ENCODE data around the gene RELN.

The RELN gene

DNA sequence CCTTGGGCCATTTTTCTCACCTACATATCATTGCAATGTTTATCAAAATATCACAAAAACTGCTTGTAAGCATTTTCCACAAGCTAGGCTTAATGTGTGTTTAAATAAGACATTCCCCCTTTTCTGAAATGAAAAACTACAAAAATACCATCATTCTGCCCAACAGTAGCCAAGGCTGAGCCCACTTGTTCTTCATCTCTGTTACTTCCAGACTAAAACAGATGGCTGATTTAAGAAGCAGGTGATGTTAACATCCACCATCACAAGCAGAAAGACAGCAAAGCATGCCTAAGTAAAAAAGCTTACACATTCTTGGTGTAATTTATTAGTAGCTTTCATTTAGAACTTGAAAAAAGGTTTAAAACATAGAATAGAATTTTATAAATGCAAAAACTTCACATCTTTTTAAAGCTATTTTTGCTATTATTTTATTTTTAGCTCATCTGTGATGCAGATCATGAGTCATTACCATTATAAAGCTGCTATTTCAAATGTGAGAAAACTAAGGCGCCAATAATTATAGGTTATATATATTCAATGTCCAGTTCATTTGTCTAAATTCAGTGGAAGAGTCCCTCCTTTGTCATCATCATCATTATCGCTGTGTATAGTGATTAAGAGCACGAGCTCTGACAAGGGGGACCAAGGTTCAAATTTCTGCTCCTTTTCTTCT is 109.4 kb downstream of the RELN start:
- no peak overlapping the region for H3K4me2 ChIP-seq (ENCODE audit: low read depth, low read length, poor library complexity, severe bottlenecking)
- no peaks in the 10 kb centered on the region for H3K27me3 ChIP-seq (ENCODE audit: insufficient read depth, low read length, poor library complexity, severe bottlenecking)
- TF ChIP-seq, protein P1, sequence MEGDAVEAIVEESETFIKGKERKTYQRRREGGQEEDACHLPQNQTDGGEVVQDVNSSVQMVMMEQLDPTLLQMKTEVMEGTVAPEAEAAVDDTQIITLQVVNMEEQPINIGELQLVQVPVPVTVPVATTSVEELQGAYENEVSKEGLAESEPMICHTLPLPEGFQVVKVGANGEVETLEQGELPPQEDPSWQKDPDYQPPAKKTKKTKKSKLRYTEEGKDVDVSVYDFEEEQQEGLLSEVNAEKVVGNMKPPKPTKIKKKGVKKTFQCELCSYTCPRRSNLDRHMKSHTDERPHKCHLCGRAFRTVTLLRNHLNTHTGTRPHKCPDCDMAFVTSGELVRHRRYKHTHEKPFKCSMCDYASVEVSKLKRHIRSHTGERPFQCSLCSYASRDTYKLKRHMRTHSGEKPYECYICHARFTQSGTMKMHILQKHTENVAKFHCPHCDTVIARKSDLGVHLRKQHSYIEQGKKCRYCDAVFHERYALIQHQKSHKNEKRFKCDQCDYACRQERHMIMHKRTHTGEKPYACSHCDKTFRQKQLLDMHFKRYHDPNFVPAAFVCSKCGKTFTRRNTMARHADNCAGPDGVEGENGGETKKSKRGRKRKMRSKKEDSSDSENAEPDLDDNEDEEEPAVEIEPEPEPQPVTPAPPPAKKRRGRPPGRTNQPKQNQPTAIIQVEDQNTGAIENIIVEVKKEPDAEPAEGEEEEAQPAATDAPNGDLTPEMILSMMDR (conservative IDR thresholded peaks at IDR 0.05; ENCODE audit: low read length), result no peak
- no peak for TF ChIP-seq EZH2phosphoT487 (IDR thresholded peaks at IDR 0.05; ENCODE audit: borderline replicate concordance)
- H3K9me2 ChIP-seq (replicated peaks; ENCODE audit: low read depth, low read length), result no peaks in the 10 kb centered on the region
- no peaks in the 10 kb centered on the region for H3K79me2 ChIP-seq (ENCODE audit: insufficient read depth, low read length)
- no peak overlapping the region for H2AFZ ChIP-seq (ENCODE audit: low read length)
- no peak overlapping the region for H3K4me3 ChIP-seq (ENCODE audit: low read length, poor library complexity, severe bottlenecking)
- H4K20me1 ChIP-seq (ENCODE audit: insufficient read depth, low read length, poor library complexity, severe bottlenecking), result no peaks in the 10 kb centered on the region
- no peaks in the 10 kb centered on the region for H3F3A ChIP-seq (ENCODE audit: low read depth)
- no peak overlapping the region for H3K9ac ChIP-seq (ENCODE audit: low read depth, low read length, poor library complexity, severe bottlenecking)
- H3K9me3 ChIP-seq (ENCODE audit: insufficient read depth, low read depth, low read length), result no peaks in the 10 kb centered on the region
- H3K4me1 ChIP-seq (ENCODE audit: insufficient read depth, low read length, poor library complexity, severe bottlenecking), result no peaks in the 10 kb centered on the region
- no peaks in the 10 kb centered on the region for H3K36me3 ChIP-seq (ENCODE audit: insufficient read depth, low read length)

DNA sequence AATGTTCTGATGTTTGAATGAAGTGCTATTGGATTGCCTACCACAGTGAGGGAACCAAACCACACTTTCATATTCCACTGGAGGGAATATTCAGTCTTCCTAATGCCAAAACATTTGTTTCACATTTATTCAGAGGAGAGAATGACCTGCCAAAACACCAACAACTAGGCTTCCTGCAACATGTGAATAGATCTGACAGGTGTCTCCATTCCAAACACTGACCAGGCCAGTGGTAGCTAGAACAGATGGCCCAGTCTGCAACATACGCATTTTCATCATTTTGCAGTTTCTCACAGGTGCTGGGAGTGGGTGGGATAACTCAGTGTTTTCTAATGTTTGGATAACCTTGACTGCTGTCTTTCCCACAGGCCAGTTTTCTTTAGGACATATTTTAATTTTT is 110.0 kb downstream of the RELN start:
- H3K4me3 ChIP-seq (ENCODE audit: low read length, poor library complexity, severe bottlenecking), result no peak overlapping the region

DNA sequence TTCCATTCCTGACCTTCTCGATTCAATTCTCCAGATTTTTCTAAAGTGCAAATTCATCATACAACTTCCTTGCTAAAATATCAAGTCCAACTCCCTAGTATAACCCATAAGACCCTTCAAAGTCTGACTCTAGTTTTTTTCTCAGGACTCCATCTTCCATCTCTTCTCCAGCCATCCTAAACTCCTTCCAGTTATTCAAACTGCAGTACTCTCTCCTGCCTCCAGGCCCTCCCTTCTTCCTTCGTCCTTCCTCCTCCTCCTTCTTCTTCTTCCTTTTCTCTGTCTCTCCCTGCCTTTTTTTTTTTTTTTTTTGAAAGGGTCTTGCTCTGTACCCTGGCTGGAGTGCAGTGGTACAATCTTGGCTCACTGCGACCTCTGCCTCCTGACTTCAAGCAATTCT is 111.9 kb downstream of the RELN start:
- TF ChIP-seq EZH2phosphoT487 (IDR thresholded peaks at IDR 0.05; ENCODE audit: borderline replicate concordance), result no peak
- TF ChIP-seq, protein P1 (conservative IDR thresholded peaks at IDR 0.05; ENCODE audit: low read length), result no peak
- no peak overlapping the region for H3K9ac ChIP-seq (ENCODE audit: low read depth, low read length, poor library complexity, severe bottlenecking)
- no peaks in the 10 kb centered on the region for H3K9me2 ChIP-seq (replicated peaks; ENCODE audit: low read depth, low read length)

More for the DNA sequence above, 110.0 kb downstream of the RELN start:
- Histone ChIP-seq H4K20me1 (ENCODE audit: insufficient read depth, low read length, poor library complexity, severe bottlenecking) (no peaks in the 10 kb centered on the region), H3F3A (ENCODE audit: low read depth) (no peaks in the 10 kb centered on the region), H3K9me2 (replicated peaks; ENCODE audit: low read depth, low read length) (no peaks in the 10 kb centered on the region), H3K9ac (ENCODE audit: low read depth, low read length, poor library complexity, severe bottlenecking) (no peak overlapping the region), H3K36me3 (ENCODE audit: insufficient read depth, low read length) (no peaks in the 10 kb centered on the region), H3K4me1 (ENCODE audit: insufficient read depth, low read length, poor library complexity, severe bottlenecking) (no peaks in the 10 kb centered on the region), H3K4me2 (ENCODE audit: low read depth, low read length, poor library complexity, severe bottlenecking) (no peak overlapping the region), H3K9me3 (ENCODE audit: insufficient read depth, low read depth, low read length) (no peaks in the 10 kb centered on the region), H3K79me2 (ENCODE audit: insufficient read depth, low read length) (no peaks in the 10 kb centered on the region), H2AFZ (ENCODE audit: low read length) (no peak overlapping the region), H3K27me3 (ENCODE audit: insufficient read depth, low read length, poor library complexity, severe bottlenecking) (no peaks in the 10 kb centered on the region)
- TF ChIP-seq, protein P1 (conservative IDR thresholded peaks at IDR 0.05; ENCODE audit: low read length), result no peak
- TF ChIP-seq EZH2phosphoT487 (IDR thresholded peaks at IDR 0.05; ENCODE audit: borderline replicate concordance), result no peak

More for the DNA sequence above, 111.9 kb downstream of the RELN start:
- no peak overlapping the region for H3K4me3 ChIP-seq (ENCODE audit: low read length, poor library complexity, severe bottlenecking)
- H3K27me3 ChIP-seq (ENCODE audit: insufficient read depth, low read length, poor library complexity, severe bottlenecking), result no peaks in the 10 kb centered on the region
- H3K79me2 ChIP-seq (ENCODE audit: insufficient read depth, low read length), result no peaks in the 10 kb centered on the region
- no peak overlapping the region for H3K4me2 ChIP-seq (ENCODE audit: low read depth, low read length, poor library complexity, severe bottlenecking)
- H3K36me3 ChIP-seq (ENCODE audit: insufficient read depth, low read length), result no peaks in the 10 kb centered on the region
- no peaks in the 10 kb centered on the region for H3K9me3 ChIP-seq (ENCODE audit: insufficient read depth, low read depth, low read length)
- no peaks in the 10 kb centered on the region for H3K4me1 ChIP-seq (ENCODE audit: insufficient read depth, low read length, poor library complexity, severe bottlenecking)
- H4K20me1 ChIP-seq (ENCODE audit: insufficient read depth, low read length, poor library complexity, severe bottlenecking), result no peaks in the 10 kb centered on the region
- H2AFZ ChIP-seq (ENCODE audit: low read length), result no peak overlapping the region
- no peaks in the 10 kb centered on the region for H3F3A ChIP-seq (ENCODE audit: low read depth)
